NK-92 treated with Interleukin-12 subunit alpha and Interleukin-12 subunit beta, amount 100 ng/mL, for 24 hours (cell line): Measurements from ENCODE around the gene PRR18.
"Not testable (repeated sequence)": the region's sequence is repeated elsewhere in the genome, so short reads cannot be mapped to it uniquely, and the experiment has no call there.

Source experiments
- DNase-seq: peaks from one replicate; lab custom pipeline; 2025; lab: John Stamatoyannopoulos, UW

PRR18 gene, protein sequence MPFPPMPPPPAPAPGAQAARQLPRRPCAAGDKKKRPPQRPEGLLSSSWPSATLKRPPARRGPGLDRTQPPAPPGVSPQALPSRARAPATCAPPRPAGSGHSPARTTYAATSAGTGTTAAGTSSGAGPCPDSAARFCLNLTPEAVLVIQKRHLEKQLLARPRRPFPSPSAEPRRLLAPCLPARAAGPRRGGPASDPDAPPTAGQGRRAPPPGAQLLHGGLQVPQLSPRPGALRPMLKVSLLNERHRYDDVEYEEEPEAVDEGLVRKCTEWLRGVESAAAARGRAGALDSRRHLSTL

DNA sequence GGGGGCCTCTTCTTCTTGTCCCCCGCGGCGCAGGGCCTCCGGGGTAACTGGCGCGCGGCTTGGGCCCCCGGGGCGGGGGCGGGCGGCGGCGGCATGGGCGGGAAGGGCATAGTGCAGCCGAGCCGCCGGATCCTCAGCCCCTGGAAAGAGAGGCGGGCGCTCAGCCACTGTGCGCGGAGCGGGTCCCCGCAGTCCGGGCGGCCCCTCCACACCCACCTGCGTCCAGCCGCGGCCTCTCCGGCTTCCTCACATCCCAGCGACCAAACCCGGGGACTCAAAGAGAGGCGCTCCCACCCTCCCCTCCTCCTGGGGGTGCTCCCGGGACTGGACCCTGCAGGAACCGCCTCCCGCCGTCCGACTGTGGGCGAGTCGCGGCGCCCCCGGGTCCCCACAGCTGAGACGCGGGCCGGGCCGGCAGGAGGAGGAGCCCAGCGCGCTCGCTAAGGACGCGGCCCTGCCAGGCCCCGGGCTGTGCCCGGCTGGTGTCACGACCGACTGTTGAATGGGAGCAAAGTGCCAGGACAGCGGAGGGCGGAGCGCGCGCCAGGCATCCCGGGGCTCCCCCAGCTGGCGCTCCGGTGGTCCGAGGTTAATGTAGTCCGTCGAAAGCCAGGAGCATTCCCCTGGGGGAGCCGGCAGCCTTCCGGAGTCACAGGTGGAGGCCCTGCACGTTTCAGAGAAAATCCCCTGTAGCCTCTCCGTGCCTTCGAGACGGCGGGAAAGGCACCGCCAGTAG, at the start of gene PRR18:
Gene PRR18, minus strand, starts transcription at position 360 of the 736 bp plus-strand sequence. Its CDS starts 250 bp downstream, at position 110.
- DNase-seq, result no peak

- no peak for DNase-seq
Measured at GRCh38 chr6:166355552-166355951, 47.4 kb upstream of the PRR18 start.

DNA sequence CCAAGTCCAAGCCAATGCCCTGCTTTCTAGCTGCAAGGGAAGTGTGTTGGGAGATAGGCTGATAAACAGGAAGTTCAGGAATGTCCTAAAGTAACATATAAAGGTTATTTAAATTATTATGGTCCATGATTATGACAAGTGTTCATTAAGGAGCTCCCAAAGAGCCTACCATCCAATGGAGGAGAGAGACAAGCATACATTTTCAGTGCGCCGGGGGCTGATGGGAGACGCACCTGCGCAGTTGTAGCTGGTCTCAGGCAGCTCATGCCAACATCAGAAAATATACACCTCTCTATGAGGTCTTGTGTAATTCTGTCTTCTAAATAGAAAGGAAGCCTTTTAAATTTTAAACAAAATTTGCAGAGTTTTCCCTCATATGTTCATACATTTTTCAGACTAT, 46.8 kb upstream of the PRR18 start:
- DNase-seq, result no peak

DNA sequence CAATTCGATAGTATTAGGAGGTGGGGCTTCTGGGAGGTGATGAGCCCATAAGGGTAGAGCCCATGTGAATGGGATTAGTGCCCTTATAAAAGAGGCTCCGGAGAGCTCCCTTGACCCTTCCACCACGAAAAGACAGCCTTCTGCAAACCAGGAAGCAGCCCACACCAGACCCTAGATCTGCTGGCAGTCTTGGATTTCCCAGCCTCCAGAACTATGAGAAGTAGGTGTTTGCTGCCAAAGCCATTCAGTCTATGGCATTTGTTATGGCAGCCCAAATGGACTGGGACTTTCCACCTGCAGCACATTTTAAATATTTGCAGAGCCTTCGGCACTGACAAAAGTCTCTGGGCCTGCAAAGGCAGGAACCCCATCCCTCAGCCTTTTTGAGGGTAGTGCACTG, 46.0 kb upstream of the PRR18 start:
- no peak for DNase-seq

DNA sequence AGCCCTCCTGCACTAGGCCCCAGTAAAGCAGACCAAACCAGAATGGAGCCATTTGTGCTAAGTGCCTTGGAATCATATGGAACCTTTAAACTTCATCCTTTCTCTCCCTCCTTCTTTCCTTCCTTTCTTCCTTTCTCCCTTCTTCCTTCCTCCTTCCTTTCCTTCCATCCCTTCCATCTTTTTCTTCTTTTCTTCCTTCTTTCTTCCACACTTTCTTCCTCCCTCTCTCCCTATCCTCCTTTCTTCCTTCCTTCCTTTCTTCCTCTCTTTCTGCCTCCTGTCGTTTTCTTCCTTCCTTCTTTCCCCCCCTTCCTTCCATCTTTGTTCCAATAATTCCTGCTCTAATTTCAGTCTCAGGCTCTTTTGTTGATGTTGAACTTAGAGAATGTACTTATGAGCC, 45.3 kb upstream of the PRR18 start:
- DNase-seq, result no peak

GRCh38 chr6:166352923-166353322, 44.7 kb upstream of the PRR18 start:
- DNase-seq, result no peak

DNA sequence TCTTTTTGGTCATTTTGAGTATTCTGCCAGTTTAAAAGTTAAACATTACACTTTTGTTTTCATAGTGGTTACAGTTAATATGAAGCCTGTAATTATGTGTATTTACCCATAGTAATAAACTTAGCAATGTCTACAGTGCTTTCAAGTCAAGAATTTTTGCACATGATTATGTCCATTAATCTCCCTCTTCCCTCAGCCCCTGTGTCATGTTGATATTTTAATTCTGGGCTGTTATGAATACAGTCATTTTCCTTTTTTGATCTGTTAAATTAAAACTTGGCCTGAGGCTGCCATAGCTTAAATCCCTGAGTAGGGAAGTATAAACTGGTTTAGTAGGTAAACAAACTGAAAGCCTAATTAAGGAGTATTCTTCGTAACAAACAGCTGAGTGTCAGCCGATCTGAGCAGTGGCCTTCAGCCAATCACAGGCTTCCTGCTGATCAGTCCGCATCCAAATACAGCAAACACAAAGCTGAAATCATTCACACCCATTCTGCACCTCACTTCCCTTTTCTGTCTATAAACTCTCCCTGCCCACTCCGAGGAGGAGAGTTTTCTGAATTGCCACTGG, 43.6 kb upstream of the PRR18 start:
- DNase-seq, result no peak

GRCh38 chr6:166348305-166348949, 40.2 kb upstream of the PRR18 start:
- no peak for DNase-seq

- no peak for DNase-seq
Measured at GRCh38 chr6:166346965-166347364, 38.8 kb upstream of the PRR18 start.

- DNase-seq, result no peak
Measured at GRCh38 chr6:166346449-166346848, 38.3 kb upstream of the PRR18 start.

- DNase-seq, result not testable (repeated sequence)
Measured at GRCh38 chr6:166345672-166346071, 37.5 kb upstream of the PRR18 start.

DNA sequence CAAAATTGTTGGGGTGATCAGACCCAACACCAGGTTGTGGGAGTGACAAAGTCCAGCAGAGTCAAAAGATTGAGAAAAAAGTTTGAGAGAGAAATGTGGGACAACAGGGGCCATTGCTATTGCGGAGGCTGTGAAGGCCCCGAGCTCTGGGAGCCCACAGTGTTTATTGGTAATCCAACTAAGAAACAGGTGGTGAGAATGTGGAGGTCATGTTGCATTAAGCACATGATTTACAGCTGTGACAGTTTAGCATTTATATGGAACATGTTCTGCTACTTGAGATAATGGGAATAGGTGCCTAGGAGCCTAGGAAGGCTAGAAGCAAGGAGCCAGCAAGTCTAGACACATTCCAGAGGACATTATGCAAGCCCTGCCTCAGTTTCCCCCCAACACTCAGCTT, 36.7 kb upstream of the PRR18 start:
- not testable (repeated sequence) for DNase-seq

DNA sequence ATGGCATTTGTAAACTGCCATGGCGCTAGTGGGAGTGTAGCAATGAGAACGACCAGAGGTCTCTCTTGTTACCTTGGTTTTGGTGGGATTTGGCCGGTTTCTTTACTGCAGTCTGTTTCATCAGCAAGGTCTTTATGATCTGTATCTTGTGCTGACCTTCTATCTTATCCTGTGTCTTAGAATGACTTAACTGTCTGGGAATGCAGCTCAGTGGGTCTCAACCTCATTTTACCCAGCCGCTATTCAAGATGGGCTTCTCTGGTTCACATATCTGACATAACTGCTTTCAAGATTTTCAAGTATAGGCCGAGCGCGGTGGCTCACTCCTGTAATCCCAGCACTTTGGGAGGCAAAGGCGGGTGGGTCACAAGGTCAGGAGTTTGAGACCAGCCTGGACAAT, 36.0 kb upstream of the PRR18 start:
- no peak for DNase-seq

- DNase-seq, result no peak
Measured at GRCh38 chr6:166343150-166343487, 34.9 kb upstream of the PRR18 start.

DNA sequence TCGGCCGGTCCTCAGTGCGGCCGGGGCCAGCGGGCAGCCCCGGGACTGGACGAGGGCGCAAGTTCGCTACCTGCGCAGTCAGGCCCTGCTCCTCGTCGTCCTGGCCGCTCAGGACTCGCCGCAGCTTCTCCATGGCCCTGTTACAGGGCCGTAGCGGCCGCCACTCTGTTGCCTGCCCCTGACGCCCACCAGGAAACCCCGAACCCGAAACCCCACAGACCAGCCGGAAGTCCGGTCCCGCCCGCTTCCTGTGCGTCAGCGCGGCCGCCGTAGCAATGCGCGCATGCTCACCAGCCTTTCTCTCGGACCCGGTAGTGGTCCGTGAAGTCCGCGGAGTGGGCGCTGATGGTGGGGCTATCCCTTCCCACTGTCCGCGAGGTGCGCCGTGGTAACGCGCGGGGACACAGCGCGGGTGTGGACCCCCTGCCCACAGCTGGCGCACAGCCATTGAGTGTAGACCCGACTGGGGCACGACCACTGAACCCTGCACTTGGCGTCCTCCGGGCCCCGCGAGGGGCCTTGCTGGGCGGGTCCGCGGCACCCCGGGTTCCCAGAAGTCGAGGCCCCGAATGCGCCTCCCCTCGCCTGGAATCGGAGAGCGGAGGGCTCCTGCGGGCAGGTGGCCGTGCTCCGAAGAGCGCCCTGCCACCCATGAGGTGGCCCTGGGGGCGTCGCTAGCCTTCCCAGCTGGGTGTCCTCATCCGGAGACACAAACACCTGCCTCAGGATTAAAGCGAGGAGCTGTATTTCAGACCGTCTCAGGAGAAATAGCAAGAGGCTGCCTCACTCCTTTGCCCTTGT, 34.4 kb upstream of the PRR18 start, which contains the start of gene SFT2D1:
Gene SFT2D1, minus strand, starts transcription at position 197 of the 801 bp plus-strand sequence. Its CDS starts 64 bp downstream, at position 133.
- DNase-seq, result peak; percentile 77

DNA sequence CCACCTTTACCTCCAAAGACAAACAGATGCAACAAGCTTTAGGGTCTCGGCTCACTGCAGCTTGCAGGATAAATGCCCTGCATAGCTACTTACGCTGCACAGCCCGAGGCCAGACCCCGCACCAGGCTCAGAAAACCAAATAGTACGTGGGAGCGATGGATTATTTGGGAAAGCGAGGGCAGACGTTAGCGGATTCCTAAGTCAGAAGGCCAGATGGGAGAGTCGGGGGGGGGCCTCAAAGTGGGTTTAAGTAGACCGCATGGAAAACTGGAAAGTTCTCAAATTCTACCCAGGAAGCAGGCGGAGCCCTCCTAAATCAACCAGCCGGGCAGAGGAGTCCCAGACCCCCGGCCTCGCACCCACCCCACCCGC, 33.8 kb upstream of the PRR18 start:
- no peak for DNase-seq

DNA sequence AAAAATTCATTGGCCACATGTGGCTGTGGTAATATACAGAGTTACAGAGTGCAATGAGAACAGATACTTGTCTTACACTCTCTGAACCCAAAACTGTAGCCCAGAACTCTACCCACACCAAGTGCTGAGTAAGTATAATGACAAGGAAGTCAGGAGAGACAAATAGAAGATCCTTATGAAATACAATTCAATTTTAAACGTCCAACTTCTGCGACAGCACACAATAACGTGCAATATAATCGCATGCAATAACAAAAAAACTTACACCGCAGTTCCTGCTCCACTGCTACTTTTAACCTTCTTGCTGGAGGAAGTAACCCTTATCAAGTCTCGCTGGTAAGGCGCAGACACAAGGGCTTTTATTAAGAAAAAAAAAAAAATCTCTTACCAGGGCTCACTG, 33.3 kb upstream of the PRR18 start:
- no peak for DNase-seq

- no peak for DNase-seq
Measured at GRCh38 chr6:166338854-166339253, 30.7 kb upstream of the PRR18 start.

DNA sequence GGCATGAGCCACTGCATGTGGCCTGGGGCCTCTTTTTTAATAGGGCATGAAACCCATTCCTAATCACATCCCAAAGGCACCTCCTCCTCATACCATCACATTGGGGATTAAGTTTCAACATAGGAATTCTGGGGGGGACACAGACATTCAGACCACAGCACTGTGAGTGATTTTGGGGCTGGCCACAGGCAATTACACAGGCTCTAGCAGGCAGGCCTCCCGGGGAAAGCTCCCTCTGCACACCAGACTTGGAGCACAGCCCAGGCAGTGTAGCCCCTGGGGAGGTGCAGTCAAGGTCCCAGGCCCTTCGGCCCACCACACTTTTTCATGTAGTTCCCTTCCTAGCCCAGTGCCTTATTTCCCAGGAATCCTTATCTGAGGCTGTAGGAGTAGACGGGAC, 28.7 kb upstream of the PRR18 start:
- no peak for DNase-seq

- no peak for DNase-seq
Measured at GRCh38 chr6:166335378-166336302, 27.4 kb upstream of the PRR18 start.

- no peak for DNase-seq
Measured at GRCh38 chr6:166334878-166335277, 26.7 kb upstream of the PRR18 start.
